Panc1 (cell line): ENCODE results near the gene TRIM44. TPM values are rescaled to one million over a fixed set of nuclear protein-coding genes. Genes with fewer than 3 reads are reported as not detected.

Experiments
- ATAC-seq: fragments of 200-7000 bp; cut with Tn5 transposase; 2 replicates; pipeline ENCODE4 v1.9.1; 2020; ENCODE audit warnings: mild to moderate bottlenecking, moderate library complexity
- BruUV-seq: library from RNA; stranded (reverse); fragments of 400-500 nt; replicated peaks from 2 replicates; lab custom pipeline; 2021; lab: Mats Ljungman, UMichigan
- CTCF ChIA-PET: fragments of 300-600 bp; sonication (Branson Sonifier 250); formaldehyde crosslinking; loops from one replicate; lab custom pipeline; 2022; ENCODE audit warnings: antibody characterized with exemption; lab: Charles Lee
- POLR2A ChIA-PET: fragments of 300-600 bp; sonication (Branson Sonifier 250); formaldehyde crosslinking; loops from one replicate; lab custom pipeline; 2022; ENCODE audit warnings: antibody characterized with exemption; lab: Charles Lee
- DNase-seq: peaks from one replicate; pipeline ENCODE4 v3.0.0-alpha.2; 2010; ENCODE audit warnings: low read depth, low spot score
- H3K27ac ChIP-seq: 2 replicates; pipeline ENCODE4 v1.5.1; 2011; ENCODE audit warnings: mild to moderate bottlenecking, low read length, inconsistent platforms
- H3K27me3 ChIP-seq: fragments of 200-500 bp; sonication (Bioruptor generic); 2 replicates; pipeline ENCODE4 v1.6.0; 2014; ENCODE audit warnings: low read length, inconsistent platforms; ENCODE audit not compliant: control insufficient read depth, insufficient read depth
- H3K36me3 ChIP-seq: fragments of 200-500 bp; sonication (Bioruptor generic); 2 replicates; pipeline ENCODE4 v1.5.1; 2014; ENCODE audit warnings: inconsistent platforms, mild to moderate bottlenecking, low read length, moderate library complexity; ENCODE audit not compliant: control insufficient read depth, insufficient read depth
- H3K4me1 ChIP-seq: 2 replicates; pipeline ENCODE4 v1.5.1; 2011; ENCODE audit warnings: inconsistent platforms, mild to moderate bottlenecking, low read length, moderate library complexity; ENCODE audit not compliant: control insufficient read depth, insufficient read depth
- H3K4me3 ChIP-seq, 2 experiments: 2 replicates each; pipeline ENCODE4 v1.5.1; 2011 to 2012; ENCODE audit warnings: low read depth in 2 of 2, low read length in 2 of 2, mild to moderate bottlenecking in 2 of 2, inconsistent platforms in 1 of 2, moderate library complexity in 1 of 2
- H3K9me3 ChIP-seq: fragments of 200-500 bp; sonication (Bioruptor generic); 2 replicates; pipeline ENCODE4 v1.5.1; 2014; ENCODE audit warnings: low read depth, mild to moderate bottlenecking, inconsistent platforms, low read length, moderate library complexity; ENCODE audit not compliant: control insufficient read depth, insufficient read depth
- CTCF ChIP-seq: fragments of 450-650 bp; IDR thresholded peaks from 2 replicates; pipeline ENCODE4 v1.5.1; 2017; ENCODE audit warnings: mild to moderate bottlenecking
- POLR2AphosphoS5 ChIP-seq: IDR thresholded peaks from 2 replicates; pipeline ENCODE4 v1.6.1; 2012; ENCODE audit warnings: mild to moderate bottlenecking, low read depth, low read length, moderate library complexity
- REST ChIP-seq, 2 experiments: IDR thresholded peaks; 2 replicates each; pipeline ENCODE4 v1.6.1; 2011 to 2012; ENCODE audit warnings: low read depth in 2 of 2, control low read depth in 1 of 2, low read length in 1 of 2, mild to moderate bottlenecking in 1 of 2, moderate library complexity in 1 of 2; ENCODE audit not compliant: insufficient read depth in 1 of 2
- SIN3A ChIP-seq: IDR thresholded peaks from 2 replicates; pipeline ENCODE4 v1.6.1; 2012; ENCODE audit warnings: low read depth, mild to moderate bottlenecking, low read length, moderate library complexity, borderline replicate concordance; ENCODE audit not compliant: insufficient read depth
- TCF7L2 ChIP-seq: IDR thresholded peaks from 2 replicates; pipeline ENCODE4 v1.6.1; 2011; ENCODE audit warnings: mild to moderate bottlenecking, low read depth, low read length, inconsistent platforms
- in situ Hi-C: cut with HindIII; loops from 2 replicates; pipeline ENCODE4 v1.10.0; 2016; ENCODE audit warnings: low sequenced_read_pairs, low pct_unique_long_range_greater_than_20kb
- intact Hi-C: fragments of 100-400 bp; cut with micrococcal nuclease; formaldehyde crosslinking; loops from one replicate; pipeline ENCODE4 v1.10.0; 2022; ENCODE audit not compliant: unreplicated experiment
- total RNA-seq: library from RNA; stranded (reverse); gene quantifications from one replicate; pipeline ENCODE4 v1.2.1, GENCODE V29; 2021; ENCODE audit not compliant: unreplicated experiment

The TRIM44 gene
- total RNA-seq, 1 experiment from 2014 or later, result 80.3 TPM

GRCh38 chr11:35702126-35702525 lies 39.6 kb downstream of the TRIM44 start:
- POLR2A ChIA-PET, result no interaction called here

GRCh38 chr11:35709376-35709775 lies 46.8 kb downstream of the TRIM44 start:
- POLR2A ChIA-PET, result no interaction called here
- Histone ChIP-seq H3K9me3 (no peaks in the 10 kb centered on the region), H3K36me3 (no peaks in the 10 kb centered on the region), H3K27ac (no peak overlapping the region), H3K4me1 (no peaks in the 10 kb centered on the region), H3K4me3 (no peak overlapping the region), H3K27me3 (no peaks in the 10 kb centered on the region)
- in situ Hi-C loops, result no loop called here
- ATAC-seq (no peak), DNase-seq (no peak)
- CTCF ChIA-PET, result no interaction called here
- intact Hi-C loops, result no loop called here
- no peak for TF ChIP-seq POLR2AphosphoS5
- TF ChIP-seq REST (IDR thresholded peaks at IDR 0.05; ENCODE audit: insufficient read depth in 1 of 2, low read depth in 2 of 2, low read length in 1 of 2), result no peak
- TF ChIP-seq TCF7L2, result no peak
- no peak for TF ChIP-seq CTCF
- no peak for TF ChIP-seq SIN3A
- BruUV-seq, result no TSS peak

More at GRCh38 chr11:35702126-35702525, 39.6 kb downstream of the TRIM44 start:
- BruUV-seq, result no TSS peak
- Histone ChIP-seq H3K9me3 (peaks cover 3% of the 10 kb centered on the region; the same call in 1 of the 2 replicates), H3K36me3 (no peaks in the 10 kb centered on the region), H3K27me3 (no peaks in the 10 kb centered on the region), H3K4me1 (no peaks in the 10 kb centered on the region), H3K4me3 (no peak overlapping the region), H3K27ac (no peak overlapping the region)
- ATAC-seq (no peak), DNase-seq (no peak)
- in situ Hi-C loops (no loop called here), intact Hi-C loops (no loop called here)
- CTCF ChIA-PET, result no interaction called here
- TF ChIP-seq SIN3A (no peak), CTCF (no peak), REST (IDR thresholded peaks at IDR 0.05; ENCODE audit: insufficient read depth in 1 of 2, low read depth in 2 of 2, low read length in 1 of 2) (no peak)
